NCI-H82 treated with DMSO at 0.1 percent for 48 hours (cell line): ENCODE data around the gene FAU.
A peak's percentile ranks its signal among the peaks of the same experiment; 100 is the strongest.

ENCODE experiments used
- DNase-seq: peaks from one replicate; lab custom pipeline; 2025; ENCODE audit not compliant: unreplicated experiment; lab: John Stamatoyannopoulos, UW

Gene FAU

DNA sequence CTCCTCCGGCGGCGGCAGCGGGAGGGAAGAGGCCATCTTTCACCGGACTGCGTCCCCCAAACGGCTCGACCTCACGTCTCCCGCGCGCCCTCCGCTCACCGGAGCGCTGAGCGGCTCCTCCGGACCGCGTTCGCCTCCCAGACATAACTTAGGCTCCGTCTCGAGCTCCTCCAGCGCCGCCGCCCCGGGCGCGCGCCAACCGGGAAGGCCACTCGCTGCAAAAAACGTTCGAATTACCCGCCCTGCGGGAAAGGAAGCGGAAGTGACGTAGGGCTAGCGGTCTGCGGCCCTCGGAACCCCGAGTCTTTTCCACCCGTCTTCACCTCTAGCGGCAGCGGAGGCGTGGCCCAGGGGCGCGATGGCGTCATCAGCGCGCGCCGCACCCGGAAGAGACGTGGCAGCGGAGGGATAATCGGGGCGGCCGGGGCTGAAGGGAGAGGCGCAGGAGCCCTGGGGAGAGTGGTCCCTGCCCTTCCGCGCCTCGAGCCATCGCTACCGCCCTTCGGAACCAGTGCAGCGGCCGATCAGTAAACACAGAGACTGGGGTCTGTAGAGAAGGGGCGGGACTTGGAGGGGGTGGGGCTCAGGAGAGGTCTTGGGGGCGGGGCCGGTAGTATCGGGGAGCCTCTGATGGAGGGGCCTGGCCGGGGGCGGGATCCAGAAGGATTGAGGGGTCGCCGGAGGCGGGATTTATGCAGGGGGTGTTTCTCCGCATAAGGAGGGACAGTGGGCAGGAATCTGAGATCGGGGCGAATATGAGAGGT lies 37.9 kb downstream of the FAU start, which contains the start of the genes CDCA5 and ZFPL1:
Gene CDCA5 (minus strand): TSS at position 207 of the 764 bp plus-strand sequence. CDS start 62 bp downstream, at position 145.
Gene ZFPL1 (plus strand): TSS at position 389 of the 764 bp plus-strand sequence. CDS start 477 bp downstream, outside the sequence.
- peak; percentile 69 for DNase-seq

DNA sequence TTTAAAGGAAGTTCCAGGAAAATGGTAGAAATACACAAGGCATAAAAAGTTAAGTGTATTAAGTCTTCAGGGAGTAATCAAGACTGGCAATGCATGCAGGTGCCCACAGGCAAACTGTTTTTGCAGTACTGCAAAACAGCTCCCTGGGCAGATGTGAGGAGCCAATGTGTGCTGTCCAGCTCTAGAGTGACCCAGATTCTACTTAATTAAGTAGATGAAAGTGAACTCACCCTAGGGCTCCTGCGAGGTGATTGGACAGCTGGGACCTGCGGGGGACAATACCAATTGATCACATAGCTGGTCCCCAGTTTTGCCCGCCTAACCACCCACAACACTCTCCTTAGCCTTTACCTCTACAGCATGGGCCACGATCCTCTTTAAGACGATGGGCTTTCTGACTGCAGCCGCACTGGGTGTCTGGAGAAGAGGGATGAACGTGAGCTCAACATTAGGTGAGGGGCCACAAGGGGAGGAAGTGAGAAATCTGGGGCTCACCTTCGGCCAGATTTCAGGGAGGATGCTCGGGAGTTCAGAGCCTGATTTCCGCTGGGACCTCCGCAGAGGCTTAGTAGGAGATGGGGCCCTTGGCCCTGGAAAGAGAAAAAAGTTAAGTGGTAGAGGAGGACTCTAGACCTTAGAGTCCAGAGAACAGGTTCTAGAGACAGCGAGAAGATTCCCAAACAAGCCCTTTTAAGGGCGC lies 38.6 kb downstream of the FAU start:
- no peak for DNase-seq

DNA sequence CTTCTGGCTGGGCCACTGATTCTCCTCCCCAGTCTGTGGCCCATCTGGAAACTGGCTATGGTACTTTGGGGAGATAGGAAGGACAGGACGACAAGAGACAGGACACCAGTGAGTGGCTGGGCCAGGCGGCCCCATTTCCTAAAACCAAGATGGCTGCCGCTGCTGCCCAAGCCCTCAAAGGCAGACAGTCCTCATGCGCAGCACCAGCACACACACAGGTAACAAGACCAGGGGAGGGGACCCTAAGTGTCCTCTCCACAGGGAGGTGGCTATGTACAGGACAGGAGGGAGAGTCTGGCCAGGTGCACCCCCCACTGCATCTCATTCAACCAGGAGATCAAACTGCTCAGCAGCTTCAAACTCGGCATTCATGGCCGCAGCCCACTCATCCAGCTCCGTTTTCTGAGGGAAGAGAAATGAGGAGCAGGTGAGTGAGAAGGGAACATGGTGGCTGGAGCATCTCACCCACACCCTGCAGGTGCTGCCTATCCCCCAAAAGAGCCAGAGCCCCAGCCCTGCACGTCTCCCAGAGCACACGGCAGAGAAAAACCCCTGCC lies 43.1 kb downstream of the FAU start:
- DNase-seq: no peak

DNA sequence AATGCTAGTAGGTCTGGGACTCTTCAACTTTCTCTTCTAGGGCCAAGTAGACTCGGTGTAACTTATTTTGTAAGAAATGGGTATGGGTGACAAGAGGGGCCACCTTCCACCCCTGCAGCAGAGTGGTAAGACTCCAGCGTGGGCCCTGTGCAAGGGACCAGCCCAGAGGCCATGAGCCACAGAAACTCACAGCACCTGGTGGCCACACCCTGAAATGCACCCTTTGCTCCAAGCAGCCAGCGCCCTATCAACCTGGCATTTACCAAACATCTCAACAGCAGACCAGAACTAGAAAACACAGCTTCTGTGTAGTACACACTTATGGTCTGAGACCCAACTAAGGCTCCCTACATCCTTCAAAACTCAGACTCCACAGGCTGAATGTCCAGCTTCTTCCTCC lies 43.8 kb downstream of the FAU start:
- DNase-seq: peak; percentile 5

DNA sequence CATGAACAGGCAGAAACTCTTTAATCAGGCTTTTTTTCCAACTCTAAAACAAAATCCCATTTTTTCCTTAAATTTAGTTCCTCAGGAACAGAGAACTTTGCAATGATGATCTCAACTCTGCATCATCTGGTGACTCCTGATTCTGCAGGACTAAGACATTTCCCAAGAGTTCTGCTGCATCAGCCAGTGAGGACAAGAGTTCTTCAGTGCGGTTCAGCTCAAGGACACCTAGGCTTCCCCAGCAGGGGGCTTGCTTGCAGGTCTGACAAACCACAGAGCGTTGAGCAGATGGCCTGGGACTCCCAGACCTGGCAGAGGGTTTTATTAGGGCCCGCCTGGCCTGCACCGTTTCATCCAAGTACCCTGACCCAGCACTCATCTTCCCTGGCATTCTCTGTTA lies 44.5 kb downstream of the FAU start:
- DNase-seq: peak; percentile 6

DNA sequence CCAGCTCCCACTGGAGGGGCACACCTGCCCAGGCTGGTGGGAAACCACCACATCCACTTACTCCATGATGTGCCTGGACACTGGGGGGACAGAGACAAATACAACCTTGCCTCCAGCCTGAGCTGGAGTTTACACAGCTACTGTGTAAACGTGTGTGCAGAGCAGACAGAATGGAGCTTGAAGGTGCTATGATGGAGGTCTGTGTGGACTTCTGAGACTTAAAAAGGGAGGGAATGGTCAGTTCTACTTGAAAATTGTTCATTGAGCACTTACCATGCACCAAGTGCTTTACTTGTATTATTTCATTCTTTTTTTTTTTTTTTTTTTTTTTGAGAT lies 49.3 kb downstream of the FAU start:
- DNase-seq: no peak

DNA sequence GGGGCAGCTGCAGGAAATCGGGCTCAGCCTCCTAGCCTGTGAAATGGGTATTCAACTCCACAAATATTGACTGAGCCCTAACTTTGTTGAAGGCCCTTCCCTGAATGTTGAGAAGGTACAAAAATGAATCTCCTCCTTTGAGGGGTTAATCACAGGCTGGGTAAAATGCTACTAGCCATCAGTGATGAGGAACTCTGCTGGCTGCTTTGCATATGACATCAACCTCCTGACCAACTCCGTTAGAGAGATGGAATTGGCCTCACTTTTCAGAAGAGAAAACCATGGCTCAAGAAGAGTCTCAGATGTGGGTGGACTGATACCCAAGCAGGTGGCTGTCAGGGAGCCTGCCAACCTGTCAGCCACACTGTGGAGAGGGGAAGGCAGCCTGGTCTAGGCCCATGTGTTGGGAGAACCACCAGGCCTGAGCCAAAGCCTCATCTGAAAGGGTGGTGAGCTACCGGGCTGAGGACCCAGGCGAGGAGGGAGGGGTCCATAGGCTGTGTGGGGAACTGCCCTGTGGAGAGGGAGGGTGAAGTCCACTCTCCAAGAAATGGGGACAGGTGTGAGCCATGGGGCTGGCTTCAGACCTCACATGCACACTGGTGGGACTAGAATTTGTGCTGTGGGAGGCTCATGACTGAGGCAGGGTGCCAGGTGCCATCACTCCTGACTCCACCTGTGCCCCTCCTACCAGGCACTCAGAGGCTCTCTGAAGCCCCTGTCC lies 49.9 kb downstream of the FAU start:
- DNase-seq: no peak
